NCI-H1092 (cell line): Measurements from ENCODE around the gene DIRAS1.
"Not testable (repeated sequence)": the region's sequence is repeated elsewhere in the genome, so short reads cannot be mapped to it uniquely, and the experiment has no call there.

Experiments
- DNase-seq: peaks from one replicate; lab custom pipeline; 2025; lab: John Stamatoyannopoulos, UW

DIRAS1 gene

DNA sequence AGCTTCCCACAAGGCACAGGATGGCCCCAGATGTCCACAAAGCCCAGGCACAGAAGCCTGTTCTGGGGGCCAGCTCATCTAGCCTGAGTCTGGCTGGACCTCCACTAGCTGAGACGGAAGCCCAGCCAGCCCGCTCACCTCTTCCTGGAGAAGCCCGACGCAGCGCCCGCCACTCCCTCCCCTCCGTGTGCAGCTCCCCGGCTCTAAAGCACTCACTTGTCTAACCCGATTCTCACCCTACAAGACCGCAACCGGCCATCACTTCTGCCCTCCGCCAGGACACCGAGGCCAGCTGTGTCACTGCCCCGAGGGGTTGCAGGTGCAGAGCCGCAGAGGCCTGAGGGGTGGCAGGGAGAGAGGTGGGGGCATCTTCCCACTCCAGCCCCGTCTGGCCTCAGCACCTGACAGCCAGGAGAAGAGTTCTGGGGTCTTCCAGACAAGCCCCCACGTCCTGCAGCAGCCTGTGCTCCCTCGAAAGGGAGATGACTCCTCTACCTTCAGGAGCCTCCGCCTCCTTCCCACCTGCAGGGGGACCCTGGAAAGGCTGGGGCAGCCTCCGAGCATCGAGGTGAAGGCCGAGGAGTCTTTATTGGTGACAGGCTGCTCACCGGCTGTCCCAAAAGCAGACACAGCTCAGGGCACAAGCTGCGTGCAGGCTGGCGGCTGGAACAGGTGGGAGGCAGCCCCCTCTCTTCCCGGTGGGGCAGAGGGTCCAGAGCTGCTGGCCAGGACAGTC lies 5.9 kb upstream of the DIRAS1 start:
- no peak for DNase-seq

DNA sequence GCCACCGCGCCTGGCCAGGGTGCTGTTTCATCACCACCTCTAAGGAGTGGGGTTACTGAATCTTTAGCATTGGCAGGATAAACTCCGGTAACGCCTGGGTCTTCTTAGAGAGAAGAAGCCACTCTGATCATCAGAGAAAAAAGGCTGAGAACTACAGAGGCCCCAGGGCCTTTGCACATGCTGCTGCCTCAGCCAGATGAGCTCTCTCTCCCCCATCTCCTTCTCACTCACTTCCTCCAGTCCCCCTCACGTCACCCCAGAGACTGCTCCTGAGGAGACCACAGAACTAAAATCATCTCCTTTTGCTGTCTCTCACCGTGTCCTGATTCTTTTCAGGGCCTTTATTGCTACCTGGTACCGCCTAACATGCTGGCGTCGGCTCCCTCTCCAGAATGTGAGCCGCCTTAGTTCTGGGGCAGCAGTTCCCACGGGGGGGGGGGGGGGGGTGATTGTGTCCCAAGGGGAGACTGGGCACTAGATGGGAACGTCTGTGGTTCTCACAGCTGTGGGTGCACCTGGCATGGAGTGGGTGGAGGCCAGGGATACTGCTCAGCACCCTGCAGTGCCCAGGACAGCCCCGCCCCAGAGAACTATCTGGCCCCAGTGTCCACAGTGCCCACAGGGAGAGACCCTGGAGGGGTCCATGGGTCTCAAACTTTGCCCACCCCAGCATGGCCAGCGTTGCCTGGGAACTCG lies 5.1 kb upstream of the DIRAS1 start:
- DNase-seq: no peak

- no peak for DNase-seq
These were observed 3.0 kb upstream of the DIRAS1 start for GRCh38 chr19:2724148-2724557.

GRCh38 chr19:2723747-2724146 lies 2.6 kb upstream of the DIRAS1 start:
- DNase-seq: no peak

DNA sequence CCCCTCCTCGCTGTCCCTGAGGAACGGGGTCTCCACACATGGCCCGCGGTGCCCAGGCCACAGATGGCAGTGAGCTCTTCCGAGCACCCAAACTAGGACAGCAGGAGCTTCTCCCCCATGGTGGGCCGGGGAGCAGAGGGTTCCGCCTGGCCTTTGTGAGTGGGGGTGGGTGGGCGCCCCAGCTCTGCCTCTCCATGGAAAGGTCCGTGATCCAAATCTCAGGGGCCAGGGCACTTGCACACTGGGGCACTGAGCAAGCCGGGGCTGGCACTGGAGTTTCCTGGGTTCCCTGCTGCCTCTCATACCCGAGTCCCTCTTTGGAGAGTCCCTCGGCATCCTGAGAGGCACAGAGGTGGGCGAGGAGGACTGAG lies 2.2 kb upstream of the DIRAS1 start:
- no peak for DNase-seq

- no peak for DNase-seq
These were observed 1.6 kb upstream of the DIRAS1 start for GRCh38 chr19:2722541-2723344.

GRCh38 chr19:2721570-2722540 lies 683 bp upstream of the DIRAS1 start:
- no peak for DNase-seq

- no peak for DNase-seq
These were observed 1.0 kb downstream of the DIRAS1 start for GRCh38 chr19:2719920-2720776.

- DNase-seq: no peak
These were observed 1.9 kb downstream of the DIRAS1 start for GRCh38 chr19:2719232-2719735.

- DNase-seq: no peak
These were observed 3.3 kb downstream of the DIRAS1 start for GRCh38 chr19:2717638-2718541.

DNA sequence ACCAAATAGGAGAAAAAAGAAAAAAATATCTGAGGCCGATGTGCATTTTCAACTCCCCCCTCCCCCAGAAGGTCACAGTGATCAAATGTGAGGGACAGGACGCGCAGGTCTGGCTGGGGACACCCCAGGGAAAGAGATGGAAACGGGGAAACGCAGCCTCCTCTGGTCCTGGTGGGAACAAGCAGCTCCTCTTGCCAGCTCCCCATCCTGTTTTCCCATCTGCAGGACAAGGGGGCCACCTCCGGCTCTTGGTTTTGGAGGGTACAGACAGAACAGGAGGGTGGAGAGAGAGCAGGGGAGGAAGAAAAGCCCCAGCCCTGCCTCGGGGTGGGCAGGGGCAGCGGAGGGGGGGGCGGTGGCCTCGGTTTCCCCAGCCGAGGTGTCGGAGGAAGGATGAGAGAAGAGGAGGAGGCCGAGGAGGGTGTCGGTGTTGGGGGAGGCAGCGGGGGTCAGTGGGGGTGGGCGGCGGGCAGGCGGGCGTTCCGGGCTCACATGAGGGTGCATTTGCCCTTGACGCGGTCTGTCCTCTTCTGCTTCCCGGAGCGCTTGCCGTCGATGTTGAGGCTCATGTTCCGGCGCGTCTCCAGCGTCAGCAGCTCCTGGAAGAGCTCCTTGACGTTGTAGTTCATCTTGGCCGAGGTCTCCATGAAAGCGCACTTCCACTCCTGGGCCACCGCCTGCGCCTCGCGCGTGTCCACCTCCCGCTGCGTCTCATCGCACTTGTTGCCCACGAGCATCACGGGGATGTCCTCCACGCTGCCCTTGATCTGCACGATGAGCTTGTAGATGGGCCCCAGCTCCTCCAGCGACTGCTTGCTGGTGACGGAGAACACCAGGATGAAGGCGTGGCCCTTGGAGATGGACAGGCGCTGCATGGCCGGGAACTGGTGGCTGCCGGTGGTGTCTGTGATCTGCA lies 4.2 kb downstream of the DIRAS1 start:
- DNase-seq: no peak

DNA sequence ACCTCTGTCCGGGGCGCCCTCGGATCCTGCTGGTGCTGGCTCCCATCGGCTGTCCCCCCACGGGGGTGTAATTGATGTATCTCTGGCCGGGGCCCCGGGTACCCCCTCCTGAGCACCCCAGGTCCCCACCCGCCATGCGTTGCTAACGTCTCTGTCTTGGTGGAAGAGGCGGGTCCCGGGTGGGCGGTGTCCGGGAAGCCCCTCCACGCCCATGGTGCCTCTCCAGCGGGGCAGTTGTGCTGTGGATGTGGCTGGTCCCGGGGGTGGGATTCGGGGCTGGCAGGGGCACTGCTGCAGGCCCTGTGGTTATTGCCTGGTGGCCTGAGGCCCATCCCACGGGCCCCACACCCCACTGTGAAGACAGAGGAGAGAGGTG lies 4.9 kb downstream of the DIRAS1 start:
- no peak for DNase-seq

- no peak for DNase-seq
These were observed 5.5 kb downstream of the DIRAS1 start for GRCh38 chr19:2715470-2716274.

- DNase-seq: no peak
These were observed 6.5 kb downstream of the DIRAS1 start for GRCh38 chr19:2714531-2715269.

DNA sequence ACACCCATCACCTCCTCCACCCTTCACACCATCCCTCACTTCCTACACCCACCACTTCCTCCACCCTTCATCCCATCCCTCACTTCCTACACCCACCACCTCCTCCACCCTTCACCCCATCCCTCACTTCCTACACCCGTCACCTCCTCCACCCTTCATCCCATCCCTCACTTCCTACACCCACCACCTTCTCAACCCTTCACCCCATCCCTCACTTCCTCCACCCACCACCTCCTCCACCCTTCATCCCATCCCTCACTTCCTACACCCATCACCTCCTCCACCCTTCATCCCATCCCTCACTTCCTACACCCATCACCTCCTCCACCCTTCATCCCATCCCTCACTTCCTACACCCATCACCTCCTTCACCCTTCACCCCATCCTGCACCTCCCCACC lies 7.1 kb downstream of the DIRAS1 start:
- DNase-seq: not testable (repeated sequence)

GRCh38 chr19:2713170-2713569 lies 8.0 kb downstream of the DIRAS1 start:
- not testable (repeated sequence) for DNase-seq

DNA sequence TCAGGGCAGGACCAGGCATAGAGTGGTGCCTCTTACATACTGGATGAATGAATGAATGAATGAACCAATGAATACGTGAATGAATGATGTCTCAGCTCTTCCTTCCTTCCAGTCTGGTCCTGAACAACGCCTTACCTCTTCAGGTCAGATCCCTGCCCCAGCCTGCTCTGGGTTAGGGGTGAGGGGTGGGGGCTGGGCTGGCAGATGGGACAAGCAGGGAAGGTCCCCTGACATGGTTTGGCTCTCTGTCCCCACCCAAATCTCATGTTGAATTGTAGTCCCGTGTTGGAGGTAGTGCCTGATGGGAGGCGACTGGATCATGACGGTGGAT lies 9.3 kb downstream of the DIRAS1 start:
- DNase-seq: no peak
